Erythroblast (primary cell): ENCODE measurements around the gene NPTXR.

ENCODE experiments used
- GATA1 ChIP-seq: IDR thresholded peaks from 2 replicates; pipeline ENCODE4 v1.6.1; 2011; ENCODE audit warnings: low read depth, mild to moderate bottlenecking, control low read depth, low read length, moderate library complexity
- POLR2A ChIP-seq: IDR thresholded peaks from 2 replicates; pipeline ENCODE4 v1.6.1; 2011; ENCODE audit warnings: mild to moderate bottlenecking, low read length

- no peak for TF ChIP-seq POLR2A
- no peak for TF ChIP-seq GATA1
These were observed 48.3 kb downstream of the NPTXR start for GRCh38 chr22:38795569-38795968.
